Endothelial cell (in vitro differentiated cells): Measurements from ENCODE around the gene BSN. TPM values are rescaled to one million over a fixed set of nuclear protein-coding genes. Genes with fewer than 3 reads are reported as not detected.
A peak's percentile ranks its signal among the peaks of the same experiment; 100 is the strongest.

ENCODE experiments used
- DNase-seq: peaks from one replicate; pipeline ENCODE4 v3.0.0; 2021; ENCODE audit warnings: low spot score
- H3K27ac Mint-ChIP-seq: one replicate; pipeline ENCODE4 v1.8.0; 2021; ENCODE audit warnings: mixed read lengths, inconsistent platforms; ENCODE audit not compliant: unreplicated experiment
- H3K27me3 Mint-ChIP-seq: one replicate; pipeline ENCODE4 v1.8.0; 2021; ENCODE audit warnings: mild to moderate bottlenecking, moderate library complexity, mixed read lengths, inconsistent platforms; ENCODE audit not compliant: unreplicated experiment
- H3K36me3 Mint-ChIP-seq: one replicate; pipeline ENCODE4 v1.8.0; 2021; ENCODE audit warnings: mild to moderate bottlenecking, low read depth, mixed read lengths, inconsistent platforms; ENCODE audit not compliant: unreplicated experiment
- H3K4me1 Mint-ChIP-seq: one replicate; pipeline ENCODE4 v1.8.0; 2021; ENCODE audit warnings: mild to moderate bottlenecking, mixed read lengths, inconsistent platforms; ENCODE audit not compliant: unreplicated experiment
- H3K4me3 Mint-ChIP-seq: one replicate; pipeline ENCODE4 v1.8.0; 2021; ENCODE audit warnings: mild to moderate bottlenecking, mixed read lengths, inconsistent platforms; ENCODE audit not compliant: unreplicated experiment
- H3K9me3 Mint-ChIP-seq: one replicate; pipeline ENCODE4 v1.8.0; 2021; ENCODE audit warnings: mixed read lengths, inconsistent platforms; ENCODE audit not compliant: unreplicated experiment
- CTCF ChIP-seq: fragments of 200-600 bp; sonication (generic); IDR thresholded peaks from one replicate; pipeline ENCODE4 v1.5.0; 2021; ENCODE audit warnings: antibody characterized with exemption; ENCODE audit not compliant: unreplicated experiment
- total RNA-seq: library from RNA; stranded (reverse); fragmentation: NEBNext Ultra II Directional; extraction: Animal tissue kit (Norgen Biotek cat#: 25700); gene quantifications from one replicate; pipeline ENCODE4 v1.2.1, GENCODE V29; 2021; ENCODE audit not compliant: unreplicated experiment

Gene BSN
- total RNA-seq, 1 donor from 2014 or later = 2.4 TPM

- H3K36me3 Mint-ChIP-seq = no peaks in the 10 kb centered on the region
- peaks cover 13% of the 10 kb centered on the region for H3K27me3 Mint-ChIP-seq
- H3K4me1 Mint-ChIP-seq = peaks cover 10% of the 10 kb centered on the region
- no peak overlapping the region for H3K27ac Mint-ChIP-seq
- TF ChIP-seq CTCF = no peak
- H3K9me3 Mint-ChIP-seq = no peaks in the 10 kb centered on the region
- no peak overlapping the region for H3K4me3 Mint-ChIP-seq
- DNase-seq = no peak
These were observed 145.2 kb downstream of the BSN start for GRCh38 chr3:49699281-49699979.

- H3K36me3 Mint-ChIP-seq = no peaks in the 10 kb centered on the region
- TF ChIP-seq CTCF = no peak
- DNase-seq = no peak
- no peak overlapping the region for H3K27ac Mint-ChIP-seq
- peaks cover 11% of the 10 kb centered on the region for H3K4me1 Mint-ChIP-seq
- H3K9me3 Mint-ChIP-seq = no peaks in the 10 kb centered on the region
- peaks cover 14% of the 10 kb centered on the region for H3K27me3 Mint-ChIP-seq
- H3K4me3 Mint-ChIP-seq = no peak overlapping the region
These were observed 145.7 kb downstream of the BSN start for GRCh38 chr3:49700014-49700413.

DNA sequence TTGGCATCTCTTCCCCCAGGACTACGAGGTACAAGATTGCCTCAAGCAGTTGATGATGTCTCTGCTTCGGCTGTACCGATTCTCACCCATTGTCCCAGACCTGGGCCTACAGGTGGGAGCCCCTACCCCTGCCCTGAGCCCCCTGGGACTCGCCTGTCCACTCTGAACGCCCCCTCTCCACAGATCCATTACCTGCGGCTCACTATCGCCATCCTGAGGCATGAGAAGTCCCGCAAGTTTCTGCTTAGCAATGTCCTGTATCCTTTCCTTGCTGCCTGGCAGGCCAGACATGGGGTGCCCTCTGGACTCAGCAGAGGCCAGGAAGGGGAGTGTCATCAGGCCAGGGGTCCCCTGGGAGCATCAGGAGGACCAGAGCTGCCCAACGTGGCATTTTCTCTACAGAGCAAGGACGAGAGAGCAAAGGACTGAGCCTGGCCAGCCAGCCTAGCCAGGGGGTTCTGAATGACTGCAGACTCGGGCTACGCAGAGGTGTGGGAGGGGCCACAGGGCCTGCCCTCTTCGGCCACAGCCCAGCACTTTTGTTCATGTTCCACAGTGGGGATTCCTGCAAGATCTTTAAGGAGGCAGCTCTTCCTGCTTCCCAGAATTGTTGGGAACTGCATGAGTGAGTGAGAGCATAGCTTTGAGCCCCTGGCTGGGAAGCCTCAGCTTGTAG lies 146.3 kb downstream of the BSN start:
- H3K27ac Mint-ChIP-seq = no peak overlapping the region
- H3K9me3 Mint-ChIP-seq = no peaks in the 10 kb centered on the region
- H3K4me1 Mint-ChIP-seq = peaks cover 11% of the 10 kb centered on the region
- no peak overlapping the region for H3K4me3 Mint-ChIP-seq
- peaks cover 14% of the 10 kb centered on the region for H3K27me3 Mint-ChIP-seq
- DNase-seq = no peak
- no peak for TF ChIP-seq CTCF
- no peaks in the 10 kb centered on the region for H3K36me3 Mint-ChIP-seq

DNA sequence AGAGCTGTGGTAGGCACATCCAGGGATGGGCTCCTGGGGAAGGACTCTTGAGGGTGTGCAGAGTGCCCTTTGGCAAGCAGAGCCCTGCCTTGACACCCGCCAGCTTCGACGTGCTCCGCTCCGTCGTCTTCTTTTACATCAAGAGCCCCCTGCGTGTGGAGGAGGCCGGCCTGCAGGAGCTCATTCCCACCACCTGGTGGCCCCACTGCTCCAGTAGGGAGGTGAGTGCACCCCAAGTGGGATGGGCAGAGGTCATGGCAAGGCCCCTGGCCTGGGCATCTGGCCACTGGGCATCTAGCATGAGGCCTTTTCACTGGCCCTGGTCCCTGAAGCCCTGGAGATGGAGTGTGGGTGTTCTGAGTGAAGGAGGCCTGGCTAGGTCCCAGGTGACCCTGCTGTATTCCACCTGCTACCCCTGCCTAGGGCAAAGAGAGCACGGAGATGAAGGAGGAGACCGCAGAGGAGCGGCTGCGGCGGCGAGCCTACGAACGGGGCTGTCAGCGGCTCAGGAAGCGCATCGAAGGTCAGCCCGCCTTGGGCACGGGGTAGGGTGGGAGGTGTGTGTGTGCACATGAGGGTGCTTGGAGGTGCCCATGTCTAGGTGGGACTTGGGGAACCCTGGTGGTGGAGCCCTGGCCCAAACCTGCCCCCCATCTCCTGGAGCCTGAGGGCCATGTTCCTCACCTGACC lies 147.3 kb downstream of the BSN start:
- Mint-ChIP-seq H3K9me3 (no peaks in the 10 kb centered on the region), H3K4me3 (peak overlapping the region; percentile 31), H3K36me3 (no peaks in the 10 kb centered on the region), H3K27ac (no peak overlapping the region), H3K4me1 (peaks cover 11% of the 10 kb centered on the region), H3K27me3 (peaks cover 12% of the 10 kb centered on the region)
- peak; percentile 46 for TF ChIP-seq CTCF
- peak; percentile 57 for DNase-seq
